IMR-90 (cell line): ENCODE results near the gene THYN1. TPM values are rescaled to one million over a fixed set of nuclear protein-coding genes. Genes with fewer than 3 reads are reported as not detected.
A peak's percentile ranks its signal among the peaks of the same experiment; 100 is the strongest.
"Not testable (repeated sequence)": the region's sequence is repeated elsewhere in the genome, so short reads cannot be mapped to it uniquely, and the experiment has no call there.

Source experiments
- ATAC-seq: fragments of 200-7000 bp; cut with Tn5 transposase; 2 replicates; pipeline ENCODE4 v1.9.1; 2020; ENCODE audit warnings: low read depth, mild to moderate bottlenecking, moderate library complexity
- BruUV-seq: library from RNA; stranded (reverse); fragments of 400-500 nt; replicated peaks from 2 replicates; lab custom pipeline; 2021; lab: Mats Ljungman, UMichigan
- CTCF ChIA-PET: fragments of 300-600 bp; formaldehyde crosslinking; extraction: SDS; loops from one replicate; lab custom pipeline; 2021; ENCODE audit warnings: antibody characterized with exemption; lab: Yijun Ruan, JAX
- POLR2A ChIA-PET: fragments of 300-600 bp; sonication (Branson Sonifier 250); formaldehyde crosslinking; loops from one replicate; lab custom pipeline; 2022; ENCODE audit warnings: antibody characterized with exemption; ENCODE audit not compliant: unreplicated experiment; lab: Charles Lee
- DNase-seq: peaks from one replicate; pipeline ENCODE4 v3.0.0; 2013
- H2AFZ ChIP-seq: replicated peaks from 2 replicates; pipeline ENCODE3; 2013; ENCODE audit warnings: low read length, mild to moderate bottlenecking; ENCODE audit not compliant: poor library complexity
- H2AK5ac ChIP-seq: 2 replicates; pipeline ENCODE4 v1.6.1; 2013; ENCODE audit warnings: low read depth, low read length, inconsistent platforms
- H2AK9ac ChIP-seq: replicated peaks from 2 replicates; pipeline ENCODE3; 2013; ENCODE audit warnings: mild to moderate bottlenecking, low read depth, low read length, moderate library complexity; ENCODE audit not compliant: poor library complexity
- H2BK120ac ChIP-seq: 2 replicates; pipeline ENCODE4 v1.6.1; 2013; ENCODE audit warnings: low read depth, low read length, inconsistent platforms
- H2BK15ac ChIP-seq: 3 replicates; pipeline ENCODE4 v1.6.1; 2013; ENCODE audit warnings: low read depth, low read length, inconsistent platforms
- H2BK20ac ChIP-seq: 2 replicates; pipeline ENCODE4 v1.6.1; 2013; ENCODE audit warnings: low read depth, mild to moderate bottlenecking, inconsistent platforms, low read length, moderate library complexity
- H2BK5ac ChIP-seq: 2 replicates; pipeline ENCODE4 v1.6.1; 2013; ENCODE audit warnings: mild to moderate bottlenecking, low read depth, low read length, inconsistent platforms; ENCODE audit not compliant: poor library complexity, severe bottlenecking
- H3K14ac ChIP-seq: replicated peaks from 2 replicates; pipeline ENCODE4 v1.6.1; 2013; ENCODE audit warnings: low read depth, low read length, inconsistent platforms
- H3K18ac ChIP-seq: 2 replicates; pipeline ENCODE4 v1.6.1; 2013; ENCODE audit warnings: low read depth, low read length, control low read depth
- H3K23ac ChIP-seq: 2 replicates; pipeline ENCODE4 v1.6.1; 2013; ENCODE audit warnings: low read depth, low read length, inconsistent platforms
- H3K27ac ChIP-seq: 2 replicates; pipeline ENCODE4 v1.5.1; 2013; ENCODE audit warnings: mild to moderate bottlenecking, control low read depth, low read length; ENCODE audit not compliant: insufficient read depth
- H3K27me3 ChIP-seq: 2 replicates; pipeline ENCODE4 v1.6.1; 2013; ENCODE audit warnings: low read length; ENCODE audit not compliant: control insufficient read depth, insufficient read depth
- H3K36me3 ChIP-seq: 2 replicates; pipeline ENCODE4 v1.6.1; 2013; ENCODE audit warnings: low read length, mixed read lengths; ENCODE audit not compliant: control insufficient read depth, insufficient read depth
- H3K4ac ChIP-seq: 2 replicates; pipeline ENCODE4 v1.6.1; 2013; ENCODE audit warnings: low read depth, low read length, inconsistent platforms
- H3K4me1 ChIP-seq: 2 replicates; pipeline ENCODE4 v1.6.1; 2013; ENCODE audit warnings: low read length, mixed read lengths; ENCODE audit not compliant: control insufficient read depth, insufficient read depth
- H3K4me2 ChIP-seq: 2 replicates; pipeline ENCODE4 v1.6.1; 2013; ENCODE audit warnings: low read depth, mild to moderate bottlenecking, control low read depth, low read length, moderate library complexity
- H3K4me3 ChIP-seq: 2 replicates; pipeline ENCODE4 v1.5.1; 2013; ENCODE audit warnings: low read depth, mild to moderate bottlenecking, control low read depth, low read length, moderate library complexity; ENCODE audit not compliant: insufficient read depth
- H3K56ac ChIP-seq: 2 replicates; pipeline ENCODE4 v1.6.1; 2013; ENCODE audit warnings: low read length, inconsistent platforms; ENCODE audit not compliant: insufficient read depth; ENCODE audit errors: extremely low read depth
- H3K79me1 ChIP-seq, 2 experiments: 2 replicates each; pipeline ENCODE4 v1.6.1; 2013; ENCODE audit warnings: low read length in 2 of 2, inconsistent platforms in 1 of 2, low read depth in 1 of 2
- H3K9ac ChIP-seq: 2 replicates; pipeline ENCODE4 v1.6.1; 2013; ENCODE audit warnings: low read depth, low read length, control low read depth
- H3K9me1 ChIP-seq: 2 replicates; pipeline ENCODE4 v1.6.1; 2013; ENCODE audit warnings: low read length, inconsistent platforms; ENCODE audit not compliant: insufficient read depth
- H3K9me3 ChIP-seq: 2 replicates; pipeline ENCODE4 v1.6.1; 2013; ENCODE audit warnings: low read length; ENCODE audit not compliant: control insufficient read depth, insufficient read depth
- H4K20me1 ChIP-seq: 2 replicates; pipeline ENCODE4 v1.6.1; 2013; ENCODE audit warnings: low read length, inconsistent platforms; ENCODE audit not compliant: insufficient read depth
- H4K5ac ChIP-seq: 2 replicates; pipeline ENCODE4 v1.6.1; 2013; ENCODE audit warnings: mild to moderate bottlenecking, low read depth, low read length, control low read depth
- H4K8ac ChIP-seq, 2 experiments: 2 replicates each; pipeline ENCODE4 v1.6.1; 2013; ENCODE audit warnings: low read depth in 2 of 2, low read length in 2 of 2, control low read depth in 1 of 2, inconsistent platforms in 1 of 2
- H4K91ac ChIP-seq: 2 replicates; pipeline ENCODE4 v1.6.1; 2013; ENCODE audit warnings: low read depth, low read length, inconsistent platforms; ENCODE audit not compliant: insufficient read depth
- WGBS, 2 experiments: methylation state at CpG; one replicate each; pipeline versions ENCODE4 v1.1.5 to v1.1.7; 2013; ENCODE audit warnings: missing lambda C conversion rate in 2 of 2; ENCODE audit not compliant: insufficient read length in 1 of 2; ENCODE audit errors: extremely low coverage in 2 of 2; 5-methylcytosine and 5-hydroxymethylcytosine counted together
- dilution Hi-C: fragments of 300-500 bp; cut with HindIII; formaldehyde crosslinking; loops from one replicate; pipeline ENCODE4 v1.14.3; 2018; ENCODE audit warnings: low sequenced_read_pairs; ENCODE audit not compliant: unreplicated experiment
- in situ Hi-C: fragments of 300-500 bp; cut with MboI; formaldehyde crosslinking; loops from 3 replicates; pipeline ENCODE4 v1.14.3; 2019; ENCODE audit warnings: low sequenced_read_pairs, inconsistent platforms, mixed read lengths
- intact Hi-C: fragments of 100-400 bp; cut with micrococcal nuclease; formaldehyde crosslinking; loops from 2 replicates; pipeline ENCODE4 v1.10.0; 2022
- polyA plus RNA-seq, 3 experiments: library from polyadenylated mRNA; depleted of rRNA; stranded (reverse); fragments of >200 nt; gene quantifications; 2 replicates each; pipeline ENCODE4 v1.2.3, GENCODE V29; 2012; ENCODE audit warnings: low replicate concordance in 1 of 3
- total RNA-seq: library from RNA; depleted of rRNA; stranded (reverse); fragments of >200 nt; gene quantifications from 2 replicates; pipeline ENCODE4 v1.2.3, GENCODE V29; 2012

THYN1 gene
- total and polyA plus RNA-seq, 2 of the 4 experiments (the other 2 are of a cell fraction): 43.1 to 72.1 TPM

DNA sequence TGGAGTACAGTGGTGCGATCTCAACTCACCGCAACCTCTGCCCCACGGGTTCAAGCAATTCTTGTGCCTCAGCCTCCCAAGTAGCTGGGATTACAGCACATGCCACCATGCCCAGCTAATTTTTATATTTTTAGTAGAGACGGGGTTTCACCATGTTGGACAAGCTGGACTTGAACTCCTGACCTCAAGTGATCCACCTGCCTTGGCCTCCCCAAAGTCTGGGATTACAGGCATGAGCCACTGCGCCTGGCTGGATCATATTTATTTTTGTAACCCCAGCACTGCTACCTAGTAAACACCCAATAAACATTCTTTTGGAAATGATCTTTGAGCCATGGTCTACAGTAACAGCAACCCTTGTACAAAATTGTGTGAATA is 2.0 kb upstream of the THYN1 start:
- Histone ChIP-seq H3K36me3 (peaks cover 23% of the 10 kb centered on the region), H3K79me1 (peaks cover 11 to 28% of the 10 kb centered on the region in 2 experiments)
- TSS peak; percentile 20 for BruUV-seq
- H3K4ac ChIP-seq, CTCF ChIA-PET, H3K9ac ChIP-seq, H3K4me2 ChIP-seq, H3K23ac ChIP-seq, H2BK20ac ChIP-seq, H4K91ac ChIP-seq, H3K56ac ChIP-seq, H2AFZ ChIP-seq, H4K20me1 ChIP-seq, H3K4me1 ChIP-seq, POLR2A ChIA-PET, H2AK5ac ChIP-seq, H3K27me3 ChIP-seq, H4K8ac ChIP-seq, H3K4me3 ChIP-seq, H4K5ac ChIP-seq, H2BK120ac ChIP-seq, H2BK15ac ChIP-seq, dilution Hi-C loops, H3K14ac ChIP-seq, H3K9me3 ChIP-seq, H3K27ac ChIP-seq, H2BK5ac ChIP-seq, H2AK9ac ChIP-seq, ATAC-seq, DNase-seq, H3K9me1 ChIP-seq, H3K18ac ChIP-seq: not testable (repeated sequence)
- in situ Hi-C loops (loop anchor here (10.0 kb wide), 1 partner anchor 210 kb away; no protein-coding TSS in a partner anchor), intact Hi-C loops (loop anchor here (10.0 kb wide), 1 partner anchor 210 kb away; no protein-coding TSS in a partner anchor)
- 92% methylated on average over 2 of the region's 5 CpGs; no CpG with 5 or more reads in 1 of the 2 experiments for WGBS, 2 experiments
